ENCODE results near the gene ANGPTL2. TPM values are rescaled to one million over a fixed set of nuclear protein-coding genes. Genes with fewer than 3 reads are reported as not detected.

ANGPTL2 gene
- total RNA-seq, 4 donors from 2014 or later: 5.9 to 12.6 (median 8.7) TPM

- no peaks in the 10 kb centered on the region for H3K36me3 ChIP-seq
- no peaks in the 10 kb centered on the region for H3K9me3 ChIP-seq
- 96 to 99% methylated on average over 6 of the region's 6 CpGs for WGBS, 2 donors
- TF ChIP-seq POLR2A (IDR thresholded peaks at IDR 0.05) (no peak), CTCF (IDR thresholded peaks at IDR 0.05) (no peak)
- H3K4me3 ChIP-seq (replicated peaks in 1 of 3): no peak overlapping the region
- no peak overlapping the region for H3K27ac ChIP-seq
- H3K27me3 ChIP-seq: no peaks in the 10 kb centered on the region
- peaks cover 15 to 23% of the 10 kb centered on the region in 2 donors for H3K4me1 ChIP-seq
- DNase-seq: no peak
- intact Hi-C loops (cut with DNase I): no loop called here
These were observed 17.3 kb upstream of the ANGPTL2 start for GRCh38 chr9:127139775-127140174.

- WGBS, 2 donors: 96 to 98% methylated on average over 5 to 7 of the region's 8 CpGs
- Histone ChIP-seq H3K4me3 (replicated peaks in 1 of 3) (no peak overlapping the region), H3K4me1 (peaks cover 17 to 28% of the 10 kb centered on the region in 2 donors), H3K9me3 (no peaks in the 10 kb centered on the region), H3K27ac (no peak overlapping the region), H3K27me3 (no peaks in the 10 kb centered on the region), H3K36me3 (no peaks in the 10 kb centered on the region)
- TF ChIP-seq CTCF (IDR thresholded peaks at IDR 0.05) (no peak), POLR2A (IDR thresholded peaks at IDR 0.05) (no peak)
- intact Hi-C loops (cut with DNase I): no loop called here
- DNase-seq: no peak
These were observed 16.8 kb upstream of the ANGPTL2 start for GRCh38 chr9:127139071-127139731.

- Histone ChIP-seq H3K27me3 (no peaks in the 10 kb centered on the region), H3K4me3 (replicated peaks in 1 of 3) (no peak overlapping the region), H3K36me3 (no peaks in the 10 kb centered on the region), H3K9me3 (no peaks in the 10 kb centered on the region), H3K4me1 (peaks cover 25 to 36% of the 10 kb centered on the region in 2 donors), H3K27ac (no peak overlapping the region)
- no peak for TF ChIP-seq CTCF (IDR thresholded peaks at IDR 0.05)
- no peak for TF ChIP-seq POLR2A (IDR thresholded peaks at IDR 0.05)
- intact Hi-C loops (cut with DNase I): no loop called here
- no peak for DNase-seq
- 86 to 90% methylated on average over 3 to 4 of the region's 4 CpGs for WGBS, 2 donors
These were observed 16.0 kb upstream of the ANGPTL2 start for GRCh38 chr9:127138444-127138843.

- WGBS, 2 donors: 95 to 97% methylated on average over 11 of the region's 11 CpGs
- no peak for DNase-seq
- H3K4me3 ChIP-seq (replicated peaks in 1 of 3): no peak overlapping the region
- no peaks in the 10 kb centered on the region for H3K36me3 ChIP-seq
- no peaks in the 10 kb centered on the region for H3K9me3 ChIP-seq
- no peak overlapping the region for H3K27ac ChIP-seq
- intact Hi-C loops (cut with DNase I): no loop called here
- H3K4me1 ChIP-seq: peaks cover 28 to 38% of the 10 kb centered on the region in 2 donors
- TF ChIP-seq CTCF (IDR thresholded peaks at IDR 0.05): no peak
- no peak for TF ChIP-seq POLR2A (IDR thresholded peaks at IDR 0.05)
- no peaks in the 10 kb centered on the region for H3K27me3 ChIP-seq
These were observed 15.4 kb upstream of the ANGPTL2 start for GRCh38 chr9:127137640-127138360.
